Measurements from ENCODE around the gene SLC18A2. TPM values are rescaled to one million over a fixed set of nuclear protein-coding genes. Genes with fewer than 3 reads are reported as not detected.

SLC18A2 gene
- total and polyA plus RNA-seq, 2 of the 8 experiments (the other 6 are each of a cell fraction or from before 2014, with no cell fraction given) = 6.5 to 7.0 TPM

DNA sequence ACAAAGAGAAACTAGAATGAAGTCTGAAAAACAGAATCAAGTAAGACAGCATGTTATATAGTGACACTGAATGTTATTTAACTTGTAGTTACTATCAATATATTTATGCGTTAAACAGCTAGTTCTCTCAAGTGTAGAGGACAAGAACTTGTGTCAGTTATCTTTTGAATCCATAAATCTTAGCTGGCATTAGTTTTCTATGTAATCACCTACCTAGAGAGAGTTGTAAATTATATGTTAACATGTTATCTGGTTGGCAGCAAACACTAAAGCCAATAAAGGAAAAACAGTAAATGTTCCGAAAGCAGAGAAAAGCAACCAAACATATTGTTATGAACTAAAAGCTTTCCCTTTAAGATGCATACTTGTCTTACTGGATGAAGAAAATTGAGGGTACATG lies 36.8 kb downstream of the SLC18A2 start (continued):
- TF ChIP-seq, protein P1, sequence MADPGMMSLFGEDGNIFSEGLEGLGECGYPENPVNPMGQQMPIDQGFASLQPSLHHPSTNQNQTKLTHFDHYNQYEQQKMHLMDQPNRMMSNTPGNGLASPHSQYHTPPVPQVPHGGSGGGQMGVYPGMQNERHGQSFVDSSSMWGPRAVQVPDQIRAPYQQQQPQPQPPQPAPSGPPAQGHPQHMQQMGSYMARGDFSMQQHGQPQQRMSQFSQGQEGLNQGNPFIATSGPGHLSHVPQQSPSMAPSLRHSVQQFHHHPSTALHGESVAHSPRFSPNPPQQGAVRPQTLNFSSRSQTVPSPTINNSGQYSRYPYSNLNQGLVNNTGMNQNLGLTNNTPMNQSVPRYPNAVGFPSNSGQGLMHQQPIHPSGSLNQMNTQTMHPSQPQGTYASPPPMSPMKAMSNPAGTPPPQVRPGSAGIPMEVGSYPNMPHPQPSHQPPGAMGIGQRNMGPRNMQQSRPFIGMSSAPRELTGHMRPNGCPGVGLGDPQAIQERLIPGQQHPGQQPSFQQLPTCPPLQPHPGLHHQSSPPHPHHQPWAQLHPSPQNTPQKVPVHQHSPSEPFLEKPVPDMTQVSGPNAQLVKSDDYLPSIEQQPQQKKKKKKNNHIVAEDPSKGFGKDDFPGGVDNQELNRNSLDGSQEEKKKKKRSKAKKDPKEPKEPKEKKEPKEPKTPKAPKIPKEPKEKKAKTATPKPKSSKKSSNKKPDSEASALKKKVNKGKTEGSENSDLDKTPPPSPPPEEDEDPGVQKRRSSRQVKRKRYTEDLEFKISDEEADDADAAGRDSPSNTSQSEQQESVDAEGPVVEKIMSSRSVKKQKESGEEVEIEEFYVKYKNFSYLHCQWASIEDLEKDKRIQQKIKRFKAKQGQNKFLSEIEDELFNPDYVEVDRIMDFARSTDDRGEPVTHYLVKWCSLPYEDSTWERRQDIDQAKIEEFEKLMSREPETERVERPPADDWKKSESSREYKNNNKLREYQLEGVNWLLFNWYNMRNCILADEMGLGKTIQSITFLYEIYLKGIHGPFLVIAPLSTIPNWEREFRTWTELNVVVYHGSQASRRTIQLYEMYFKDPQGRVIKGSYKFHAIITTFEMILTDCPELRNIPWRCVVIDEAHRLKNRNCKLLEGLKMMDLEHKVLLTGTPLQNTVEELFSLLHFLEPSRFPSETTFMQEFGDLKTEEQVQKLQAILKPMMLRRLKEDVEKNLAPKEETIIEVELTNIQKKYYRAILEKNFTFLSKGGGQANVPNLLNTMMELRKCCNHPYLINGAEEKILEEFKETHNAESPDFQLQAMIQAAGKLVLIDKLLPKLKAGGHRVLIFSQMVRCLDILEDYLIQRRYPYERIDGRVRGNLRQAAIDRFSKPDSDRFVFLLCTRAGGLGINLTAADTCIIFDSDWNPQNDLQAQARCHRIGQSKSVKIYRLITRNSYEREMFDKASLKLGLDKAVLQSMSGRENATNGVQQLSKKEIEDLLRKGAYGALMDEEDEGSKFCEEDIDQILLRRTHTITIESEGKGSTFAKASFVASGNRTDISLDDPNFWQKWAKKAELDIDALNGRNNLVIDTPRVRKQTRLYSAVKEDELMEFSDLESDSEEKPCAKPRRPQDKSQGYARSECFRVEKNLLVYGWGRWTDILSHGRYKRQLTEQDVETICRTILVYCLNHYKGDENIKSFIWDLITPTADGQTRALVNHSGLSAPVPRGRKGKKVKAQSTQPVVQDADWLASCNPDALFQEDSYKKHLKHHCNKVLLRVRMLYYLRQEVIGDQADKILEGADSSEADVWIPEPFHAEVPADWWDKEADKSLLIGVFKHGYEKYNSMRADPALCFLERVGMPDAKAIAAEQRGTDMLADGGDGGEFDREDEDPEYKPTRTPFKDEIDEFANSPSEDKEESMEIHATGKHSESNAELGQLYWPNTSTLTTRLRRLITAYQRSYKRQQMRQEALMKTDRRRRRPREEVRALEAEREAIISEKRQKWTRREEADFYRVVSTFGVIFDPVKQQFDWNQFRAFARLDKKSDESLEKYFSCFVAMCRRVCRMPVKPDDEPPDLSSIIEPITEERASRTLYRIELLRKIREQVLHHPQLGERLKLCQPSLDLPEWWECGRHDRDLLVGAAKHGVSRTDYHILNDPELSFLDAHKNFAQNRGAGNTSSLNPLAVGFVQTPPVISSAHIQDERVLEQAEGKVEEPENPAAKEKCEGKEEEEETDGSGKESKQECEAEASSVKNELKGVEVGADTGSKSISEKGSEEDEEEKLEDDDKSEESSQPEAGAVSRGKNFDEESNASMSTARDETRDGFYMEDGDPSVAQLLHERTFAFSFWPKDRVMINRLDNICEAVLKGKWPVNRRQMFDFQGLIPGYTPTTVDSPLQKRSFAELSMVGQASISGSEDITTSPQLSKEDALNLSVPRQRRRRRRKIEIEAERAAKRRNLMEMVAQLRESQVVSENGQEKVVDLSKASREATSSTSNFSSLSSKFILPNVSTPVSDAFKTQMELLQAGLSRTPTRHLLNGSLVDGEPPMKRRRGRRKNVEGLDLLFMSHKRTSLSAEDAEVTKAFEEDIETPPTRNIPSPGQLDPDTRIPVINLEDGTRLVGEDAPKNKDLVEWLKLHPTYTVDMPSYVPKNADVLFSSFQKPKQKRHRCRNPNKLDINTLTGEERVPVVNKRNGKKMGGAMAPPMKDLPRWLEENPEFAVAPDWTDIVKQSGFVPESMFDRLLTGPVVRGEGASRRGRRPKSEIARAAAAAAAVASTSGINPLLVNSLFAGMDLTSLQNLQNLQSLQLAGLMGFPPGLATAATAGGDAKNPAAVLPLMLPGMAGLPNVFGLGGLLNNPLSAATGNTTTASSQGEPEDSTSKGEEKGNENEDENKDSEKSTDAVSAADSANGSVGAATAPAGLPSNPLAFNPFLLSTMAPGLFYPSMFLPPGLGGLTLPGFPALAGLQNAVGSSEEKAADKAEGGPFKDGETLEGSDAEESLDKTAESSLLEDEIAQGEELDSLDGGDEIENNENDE (IDR thresholded peaks at IDR 0.05; ENCODE audit: insufficient replicate concordance, low read length) = no peak
- TF ChIP-seq, protein P2, sequence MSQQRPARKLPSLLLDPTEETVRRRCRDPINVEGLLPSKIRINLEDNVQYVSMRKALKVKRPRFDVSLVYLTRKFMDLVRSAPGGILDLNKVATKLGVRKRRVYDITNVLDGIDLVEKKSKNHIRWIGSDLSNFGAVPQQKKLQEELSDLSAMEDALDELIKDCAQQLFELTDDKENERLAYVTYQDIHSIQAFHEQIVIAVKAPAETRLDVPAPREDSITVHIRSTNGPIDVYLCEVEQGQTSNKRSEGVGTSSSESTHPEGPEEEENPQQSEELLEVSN (IDR thresholded peaks at IDR 0.05) = no peak
- TF ChIP-seq BRCA1 (IDR thresholded peaks at IDR 0.05; ENCODE audit: low read depth, low read length) = no peak
- no peak for TF ChIP-seq ASH2L (IDR thresholded peaks at IDR 0.05; ENCODE audit: low read length)
- TF ChIP-seq NRF1 (IDR thresholded peaks at IDR 0.05; ENCODE audit: low read depth, low read length) = no peak
- no peak for TF ChIP-seq JUND (IDR thresholded peaks at IDR 0.05; ENCODE audit: low read length)
- no peak for TF ChIP-seq TBP (IDR thresholded peaks at IDR 0.05; ENCODE audit: low read depth, low read length)
- no peak for TF ChIP-seq POLR2AphosphoS5 (IDR thresholded peaks at IDR 0.05; ENCODE audit: low read depth, low read length)
- TF ChIP-seq EP300 (IDR thresholded peaks at IDR 0.05; ENCODE audit: borderline replicate concordance in 1 of 2, low read depth in 2 of 2, low read length in 2 of 2) = no peak
- TF ChIP-seq FOSL1 (IDR thresholded peaks at IDR 0.05; ENCODE audit: insufficient read depth, low read depth, low read length) = no peak
- no peak for TF ChIP-seq TAF7 (optimal IDR thresholded peaks at IDR 0.05; ENCODE audit: borderline replicate concordance, low read depth, low read length)
